A673 (cell line): ENCODE measurements around the gene KATNIP. TPM values are rescaled to one million over a fixed set of nuclear protein-coding genes. Genes with fewer than 3 reads are reported as not detected.

ENCODE experiments used
- BruUV-seq: library from RNA; stranded (reverse); fragments of 400-500 nt; replicated peaks from 2 replicates; lab custom pipeline; 2021; lab: Mats Ljungman, UMichigan
- CTCF ChIA-PET: fragments of 300-600 bp; sonication (Branson Sonifier 250); formaldehyde crosslinking; loops from one replicate; lab custom pipeline; 2022; ENCODE audit warnings: antibody characterized with exemption; lab: Charles Lee
- POLR2A ChIA-PET: fragments of 300-600 bp; sonication (Branson Sonifier 250); formaldehyde crosslinking; loops from one replicate; lab custom pipeline; 2022; ENCODE audit warnings: antibody characterized with exemption; ENCODE audit not compliant: low non-redundant PET; lab: Charles Lee
- DNase-seq: peaks from one replicate; pipeline ENCODE4 v3.0.0-alpha.2; 2015; ENCODE audit warnings: low spot score
- H3K27ac ChIP-seq: fragments of 200-600 bp; sonication (generic); 2 replicates; pipeline ENCODE4 v1.5.1; 2016; ENCODE audit warnings: mixed run types, low read depth, mild to moderate bottlenecking, mixed read lengths, antibody characterized with exemption, low read length; ENCODE audit not compliant: poor library complexity, severe bottlenecking
- H3K27me3 ChIP-seq: fragments of 200-600 bp; sonication (generic); replicated peaks from 2 replicates; pipeline ENCODE4 v1.6.1; 2017; ENCODE audit warnings: mixed run types, low read depth, mild to moderate bottlenecking, mixed read lengths, antibody characterized with exemption, low read length; ENCODE audit not compliant: insufficient read depth, poor library complexity
- H3K36me3 ChIP-seq: fragments of 200-600 bp; sonication (generic); 2 replicates; pipeline ENCODE4 v1.6.1; 2016; ENCODE audit warnings: mixed run types, mild to moderate bottlenecking, mixed read lengths, antibody characterized with exemption, low read length; ENCODE audit not compliant: insufficient read depth, poor library complexity, severe bottlenecking
- H3K4me1 ChIP-seq: fragments of 200-600 bp; sonication (generic); 2 replicates; pipeline ENCODE4 v1.6.1; 2017; ENCODE audit warnings: mixed run types, mild to moderate bottlenecking, mixed read lengths, antibody characterized with exemption, low read length; ENCODE audit not compliant: insufficient read depth, poor library complexity, severe bottlenecking
- H3K4me3 ChIP-seq: fragments of 200-600 bp; sonication (generic); 2 replicates; pipeline ENCODE4 v1.5.1; 2016; ENCODE audit warnings: low read depth, mixed run types, mild to moderate bottlenecking, mixed read lengths, low read length; ENCODE audit not compliant: poor library complexity, severe bottlenecking
- H3K9me3 ChIP-seq: fragments of 200-600 bp; sonication (generic); 2 replicates; pipeline ENCODE4 v1.6.1; 2016; ENCODE audit warnings: mixed run types, low read depth, mild to moderate bottlenecking, mixed read lengths, antibody characterized with exemption, low read length; ENCODE audit not compliant: poor library complexity, severe bottlenecking
- CTCF ChIP-seq: fragments of 300-800, 200-600 bp; sonication (generic); conservative IDR thresholded peaks from 2 replicates; pipeline ENCODE4 v1.5.1; 2017; ENCODE audit warnings: low read depth, mild to moderate bottlenecking, antibody characterized with exemption, low read length, moderate library complexity, mixed read lengths
- EZH2 ChIP-seq: fragments of 200-600 bp; sonication (generic); IDR thresholded peaks from 2 replicates; pipeline ENCODE4 v1.6.1; 2017; ENCODE audit warnings: borderline replicate concordance, low read depth, mild to moderate bottlenecking, mixed read lengths, antibody characterized with exemption, low read length; ENCODE audit not compliant: poor library complexity, severe bottlenecking
- intact Hi-C: fragments of 100-400 bp; cut with micrococcal nuclease; formaldehyde crosslinking; loops from one replicate; pipeline ENCODE4 v1.10.0; 2022; ENCODE audit not compliant: unreplicated experiment
- total RNA-seq: library from RNA; stranded (reverse); gene quantifications from 2 replicates; pipeline ENCODE4 v1.2.3, GENCODE V29; 2021

The KATNIP gene
- total RNA-seq, 1 experiment from 2014 or later, result 23.9 TPM

GRCh38 chr16:27520982-27521673 is 28.8 kb upstream of the KATNIP start:
- Histone ChIP-seq H3K4me3 (no peak overlapping the region), H3K9me3 (no peaks in the 10 kb centered on the region), H3K4me1 (no peaks in the 10 kb centered on the region), H3K36me3 (peaks cover 19% of the 10 kb centered on the region), H3K27ac (no peak overlapping the region), H3K27me3 (no peaks in the 10 kb centered on the region)
- no peak for DNase-seq
- intact Hi-C loops, result no loop called here
- no peak for TF ChIP-seq EZH2
- no peak for TF ChIP-seq CTCF
- CTCF ChIA-PET, result no interaction called here
- BruUV-seq, result no TSS peak
- POLR2A ChIA-PET, result no interaction called here

GRCh38 chr16:27522173-27522707 is 27.7 kb upstream of the KATNIP start:
- Histone ChIP-seq H3K27ac (no peak overlapping the region), H3K4me3 (no peak overlapping the region), H3K4me1 (no peaks in the 10 kb centered on the region), H3K27me3 (no peaks in the 10 kb centered on the region), H3K36me3 (peaks cover 30% of the 10 kb centered on the region), H3K9me3 (no peaks in the 10 kb centered on the region)
- intact Hi-C loops, result no loop called here
- POLR2A ChIA-PET, result no interaction called here
- DNase-seq, result no peak
- BruUV-seq, result no TSS peak
- no peak for TF ChIP-seq CTCF
- no peak for TF ChIP-seq EZH2
- CTCF ChIA-PET, result interaction anchor here (0.6 kb wide), 1 partner anchor 119 kb away, joined by 4 read pairs; no protein-coding TSS in a partner anchor

- ChIA-PET POLR2A (no interaction called here), CTCF (interaction anchor here (0.6 kb wide), 1 partner anchor 342 kb away, joined by 3 read pairs; no protein-coding TSS in a partner anchor)
- no peaks in the 10 kb centered on the region for H3K27me3 ChIP-seq
- H3K4me3 ChIP-seq, result no peak overlapping the region
- no peaks in the 10 kb centered on the region for H3K9me3 ChIP-seq
- intact Hi-C loops, result no loop called here
- no peaks in the 10 kb centered on the region for H3K4me1 ChIP-seq
- peak; percentile 27 for DNase-seq
- TF ChIP-seq CTCF (no peak), EZH2 (no peak)
- BruUV-seq, result no TSS peak
- H3K27ac ChIP-seq, result no peak overlapping the region
- peaks cover 63% of the 10 kb centered on the region for H3K36me3 ChIP-seq
Observed at GRCh38 chr16:27526180-27526579, 23.8 kb upstream of the KATNIP start.
